Cortex of kidney (tissue), 1 donor: Measurements from ENCODE around the gene C1orf52.

Source experiments
- DNase-seq: peaks from one replicate; lab custom pipeline; 2025; lab: John Stamatoyannopoulos, UW

The C1orf52 gene

GRCh38 chr1:85259118-85259911, at the start of gene C1orf52:
C1orf52 (minus strand) TSS chr1:85259662; CDS start chr1:85259633, 29 bp downstream.
- peak; percentile 17 for DNase-seq

- no peak for DNase-seq
These were observed 49.4 kb upstream of the C1orf52 start for GRCh38 chr1:85308833-85309350.

GRCh38 chr1:85307987-85308832, 48.7 kb upstream of the C1orf52 start:
- DNase-seq, result no peak

GRCh38 chr1:85306236-85306635, 46.8 kb upstream of the C1orf52 start:
- DNase-seq, result no peak

GRCh38 chr1:85303440-85304162, 44.1 kb upstream of the C1orf52 start:
- no peak for DNase-seq

GRCh38 chr1:85300140-85300539, 40.7 kb upstream of the C1orf52 start:
- no peak for DNase-seq

- DNase-seq, result no peak
These were observed 38.6 kb upstream of the C1orf52 start for GRCh38 chr1:85297855-85298629.

- no peak for DNase-seq
These were observed 38.0 kb upstream of the C1orf52 start for GRCh38 chr1:85297538-85297854.

- DNase-seq, result no peak
These were observed 37.5 kb upstream of the C1orf52 start for GRCh38 chr1:85296980-85297379.

GRCh38 chr1:85295654-85296053, 36.2 kb upstream of the C1orf52 start:
- DNase-seq, result no peak

GRCh38 chr1:85295006-85295431, 35.6 kb upstream of the C1orf52 start:
- DNase-seq, result no peak

- DNase-seq, result no peak
These were observed 31.4 kb upstream of the C1orf52 start for GRCh38 chr1:85290826-85291225.

- no peak for DNase-seq
These were observed 30.4 kb upstream of the C1orf52 start for GRCh38 chr1:85289848-85290335.

- no peak for DNase-seq
These were observed 29.9 kb upstream of the C1orf52 start for GRCh38 chr1:85289207-85289847.

- no peak for DNase-seq
These were observed 24.7 kb upstream of the C1orf52 start for GRCh38 chr1:85284202-85284601.

GRCh38 chr1:85283475-85284199, 24.2 kb upstream of the C1orf52 start:
- DNase-seq, result no peak

- DNase-seq, result no peak
These were observed 23.0 kb upstream of the C1orf52 start for GRCh38 chr1:85282424-85282823.

- no peak for DNase-seq
These were observed 21.2 kb upstream of the C1orf52 start for GRCh38 chr1:85280636-85281035.

- DNase-seq, result no peak
These were observed 20.1 kb upstream of the C1orf52 start for GRCh38 chr1:85279458-85280080.

GRCh38 chr1:85278853-85279314, 19.4 kb upstream of the C1orf52 start:
- DNase-seq, result no peak
